ENCODE results near the gene MICAL1.

MICAL1 gene

DNA sequence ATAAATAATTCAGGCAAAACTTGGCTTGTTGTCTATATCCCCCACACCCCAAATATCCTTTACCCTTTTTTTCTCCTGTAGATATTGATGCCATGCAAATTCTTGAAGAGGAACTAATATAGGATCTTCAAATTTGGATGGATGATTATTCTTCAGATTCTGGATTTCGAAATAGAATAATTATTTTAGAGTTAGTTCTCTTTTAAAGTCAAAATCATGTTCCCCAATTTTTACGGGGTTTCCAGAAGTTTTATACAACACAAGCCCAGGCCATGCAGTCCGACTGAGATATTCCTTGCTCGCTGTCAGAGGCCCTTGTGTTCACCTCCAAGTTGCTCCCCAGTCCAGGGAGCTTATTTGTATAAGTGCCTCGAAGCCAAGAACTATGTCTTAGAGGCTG lies 19.5 kb downstream of the MICAL1 start:
- DNase-seq (ENCODE audit: low read depth): no peak

DNA sequence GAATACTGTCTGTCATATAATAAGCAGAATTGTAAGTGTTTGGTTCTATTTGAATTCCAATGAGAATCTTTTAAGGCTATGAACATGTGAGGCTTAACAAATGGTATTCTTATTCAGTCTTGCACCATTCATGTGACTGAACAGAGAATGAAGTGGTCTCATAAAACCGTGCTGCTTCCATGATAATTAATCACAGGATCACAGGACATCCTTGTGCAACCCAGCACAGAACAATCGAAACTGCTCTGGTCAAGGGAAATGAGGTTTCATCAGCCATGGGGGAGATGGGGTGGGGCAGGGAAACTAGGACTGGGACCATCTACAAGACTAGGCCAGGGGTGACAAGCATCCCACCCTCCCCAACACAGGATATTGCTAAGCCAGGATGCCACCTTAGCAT lies 21.1 kb downstream of the MICAL1 start:
- DNase-seq (ENCODE audit: low read depth): no peak

DNA sequence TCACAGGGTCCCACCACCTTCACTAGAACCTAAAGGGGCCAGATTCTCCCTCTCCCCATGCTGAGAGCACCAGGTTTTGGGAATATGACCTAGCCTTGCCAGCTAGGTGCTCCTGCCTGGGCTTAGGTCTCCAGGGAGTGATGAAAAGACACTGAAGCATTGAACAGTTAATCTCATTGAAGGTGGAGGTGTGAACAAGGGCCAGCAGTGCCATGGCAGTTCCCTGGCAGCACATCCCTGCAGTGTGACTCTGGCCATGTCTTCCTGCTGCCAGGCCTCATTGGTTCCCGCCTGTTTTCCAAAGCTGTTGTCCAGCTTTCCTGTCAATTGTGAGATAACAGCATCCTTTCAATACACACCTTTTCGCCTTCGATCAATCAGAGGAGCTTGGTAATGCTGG lies 26.1 kb downstream of the MICAL1 start:
- DNase-seq (ENCODE audit: low read depth): no peak

GRCh38 chr6:109428889-109429477 lies 26.6 kb downstream of the MICAL1 start:
- DNase-seq (ENCODE audit: low read depth): no peak

GRCh38 chr6:109424946-109425345 lies 30.6 kb downstream of the MICAL1 start:
- no peak for DNase-seq (ENCODE audit: low read depth)

DNA sequence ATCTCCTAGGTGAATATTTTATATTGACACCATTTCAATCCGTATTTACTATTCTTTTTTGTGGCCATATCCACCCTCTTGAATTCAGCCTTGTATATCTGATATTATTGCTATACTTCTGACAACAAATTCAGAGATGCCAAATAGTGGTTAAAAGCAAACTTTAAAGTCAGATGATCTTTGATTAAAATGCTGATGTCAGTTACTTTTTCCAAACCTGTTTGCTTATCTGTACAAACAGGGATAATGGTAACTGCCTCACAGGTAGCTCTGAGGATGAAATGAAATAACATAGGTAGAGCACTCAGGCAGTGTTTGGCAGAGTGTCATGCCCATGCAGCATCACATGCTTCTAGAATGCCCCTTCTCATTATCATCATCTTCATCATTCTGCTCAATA lies 34.4 kb downstream of the MICAL1 start:
- no peak for DNase-seq (ENCODE audit: low read depth)

DNA sequence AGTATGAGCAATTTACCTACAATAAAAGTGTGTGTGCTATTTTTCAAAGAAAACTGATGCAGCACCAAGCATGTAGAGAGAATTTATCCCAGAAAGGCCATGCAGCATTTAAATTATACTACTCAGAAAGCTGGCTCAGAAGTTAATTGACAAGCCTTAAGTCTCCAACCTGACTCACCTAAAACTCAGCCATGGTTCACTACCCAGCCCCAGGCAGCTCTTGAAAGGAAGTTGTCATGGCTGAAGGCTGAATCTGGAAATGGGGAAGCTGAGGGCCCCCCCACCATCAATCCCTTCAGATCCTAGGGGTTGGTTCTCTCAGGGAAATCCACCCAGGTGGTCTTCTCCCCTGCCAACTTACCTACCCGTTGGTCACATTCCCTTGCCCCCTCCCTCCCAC lies 34.8 kb downstream of the MICAL1 start:
- DNase-seq (ENCODE audit: low read depth): no peak

GRCh38 chr6:109417646-109418045 lies 37.9 kb downstream of the MICAL1 start:
- no peak for DNase-seq (ENCODE audit: low read depth)

DNA sequence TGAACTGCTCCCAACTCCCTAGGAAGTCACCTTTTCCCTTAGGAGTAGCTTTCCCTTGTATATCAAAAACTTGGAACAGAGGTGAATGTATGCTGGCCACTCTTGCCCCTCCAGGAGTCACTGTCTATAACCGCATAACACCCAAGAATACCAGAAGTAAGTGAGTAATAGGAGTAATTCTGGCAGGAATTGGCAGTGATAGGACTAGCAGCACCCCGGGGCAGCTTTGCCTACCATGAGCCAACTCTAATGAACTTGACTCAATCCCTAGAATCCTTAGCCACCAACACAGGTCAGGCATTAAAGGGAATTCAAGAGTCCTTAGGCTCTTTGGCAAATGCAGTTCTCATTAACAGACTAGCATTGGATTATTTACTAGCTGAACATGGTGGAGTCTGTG lies 44.5 kb downstream of the MICAL1 start:
- DNase-seq (ENCODE audit: low read depth): no peak

DNA sequence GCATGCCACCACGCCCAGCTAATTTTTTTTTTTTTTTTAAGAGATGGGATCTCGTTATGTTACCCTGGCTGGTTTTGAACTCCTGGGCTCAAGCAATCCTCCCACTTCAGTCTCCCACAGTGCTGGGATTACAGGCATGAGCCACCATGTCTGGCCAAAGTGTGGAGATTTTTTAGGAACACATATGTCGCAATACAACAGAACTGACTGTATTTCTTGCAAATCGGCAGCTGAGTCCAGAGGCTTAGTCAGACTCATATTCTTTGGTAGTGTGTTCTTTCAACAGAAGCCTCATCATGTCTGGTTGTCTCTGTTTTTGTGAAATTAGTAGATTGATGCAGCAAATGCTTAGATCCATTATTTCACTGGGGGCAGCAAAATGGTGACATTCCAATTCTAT lies 49.4 kb downstream of the MICAL1 start:
- no peak for DNase-seq (ENCODE audit: low read depth)

DNA sequence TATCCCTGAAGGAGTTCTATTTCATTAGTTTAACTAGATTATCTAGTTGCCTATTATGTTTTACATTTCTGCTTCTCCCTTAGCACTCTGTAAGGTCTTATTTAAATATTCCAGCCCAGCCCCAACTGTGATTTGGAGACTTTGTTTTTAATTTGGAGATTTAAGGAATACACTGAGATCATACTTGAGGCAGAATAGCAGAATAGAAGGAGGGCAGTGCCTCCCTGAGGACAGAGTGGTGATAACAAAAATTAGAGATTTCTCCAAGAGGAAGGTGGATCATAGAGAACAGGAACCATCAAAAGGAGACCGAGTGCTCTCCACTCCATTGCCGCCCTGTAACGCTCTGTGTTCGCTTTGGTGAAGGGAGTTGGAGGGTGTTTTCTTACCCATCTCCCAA lies 58.6 kb downstream of the MICAL1 start:
- DNase-seq (ENCODE audit: low read depth): no peak

DNA sequence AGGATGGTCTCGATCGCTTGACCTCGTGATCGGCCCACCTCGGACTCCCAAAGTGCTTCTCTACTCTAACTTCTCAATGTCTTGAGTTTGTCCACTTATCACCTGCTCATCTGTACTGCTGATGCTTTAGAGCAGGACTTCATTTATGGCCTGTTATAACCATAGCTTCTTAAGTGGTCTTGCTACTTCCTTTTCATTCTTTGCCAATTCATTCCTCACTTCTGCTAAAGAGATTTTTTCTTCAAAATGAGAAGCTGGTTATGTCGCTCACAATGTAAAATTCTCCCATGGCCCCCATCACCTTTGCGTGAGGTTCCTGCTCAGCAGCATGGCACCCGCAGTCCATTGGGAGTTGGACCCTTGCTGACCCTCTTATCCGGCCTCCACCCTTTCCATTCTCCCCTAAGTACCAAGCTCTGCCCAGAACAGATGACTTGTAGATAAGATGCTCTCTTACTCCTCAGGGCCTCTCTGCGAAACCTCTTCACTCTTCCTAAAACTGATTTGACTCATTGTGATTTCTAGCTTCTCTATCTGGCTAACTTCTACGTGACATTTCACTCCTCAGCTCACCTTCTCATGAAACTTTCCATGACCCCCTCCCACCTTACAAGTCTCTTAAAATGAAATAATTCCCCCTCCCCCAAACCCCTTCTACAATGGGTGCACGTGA lies 59.4 kb downstream of the MICAL1 start:
- no peak for DNase-seq (ENCODE audit: low read depth)
